Neural progenitor cell (in vitro differentiated cells): ENCODE data around the gene VWA5B1.
"Not testable (repeated sequence)": the region's sequence is repeated elsewhere in the genome, so short reads cannot be mapped to it uniquely, and the experiment has no call there.

Source experiments
- CTCF ChIP-seq: fragments of 200-600 bp; sonication (generic); IDR thresholded peaks from 2 replicates; pipeline ENCODE4 v1.5.1; 2017; ENCODE audit warnings: antibody characterized with exemption, mild to moderate bottlenecking
- EZH2 ChIP-seq: fragments of 200-600 bp; sonication (generic); IDR thresholded peaks from 2 replicates; pipeline ENCODE4 v1.6.1; 2017; ENCODE audit warnings: antibody characterized with exemption, mild to moderate bottlenecking, moderate library complexity

DNA sequence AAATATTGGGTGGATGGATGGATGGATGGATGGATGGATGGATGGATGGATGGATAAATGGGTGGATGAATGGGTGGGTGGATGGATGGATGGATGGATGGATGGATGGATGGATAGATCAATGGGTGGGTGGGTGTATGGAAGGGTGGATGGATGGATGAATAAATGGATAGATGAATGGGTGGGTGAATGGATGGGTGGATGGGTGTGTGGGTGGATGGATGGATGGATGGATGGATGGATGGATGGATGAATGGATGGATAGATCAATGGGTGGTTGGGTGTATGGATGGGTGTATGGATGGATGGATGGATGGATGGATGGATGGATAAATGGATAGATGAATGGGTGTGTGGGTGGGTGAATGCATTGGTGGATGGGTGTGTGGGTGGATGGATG, 17.0 kb upstream of the VWA5B1 start:
- TF ChIP-seq CTCF, EZH2: not testable (repeated sequence)
